SKM-1 (cell line): ENCODE data around the gene SPANXA2.
"Not testable (repeated sequence)": the region's sequence is repeated elsewhere in the genome, so short reads cannot be mapped to it uniquely, and the experiment has no call there.

ENCODE experiments used
- DNase-seq: peaks from one replicate; lab custom pipeline; 2025; ENCODE audit not compliant: unreplicated experiment; lab: John Stamatoyannopoulos, UW

Gene SPANXA2

GRCh38 chrX:141589408-141589807 lies at the start of gene SPANXA2:
Gene SPANXA2 (plus strand): TSS chrX:141589708. CDS start chrX:141589768, 60 bp downstream.
- DNase-seq, result not testable (repeated sequence)

GRCh38 chrX:141542551-141542950 lies 47.0 kb upstream of the SPANXA2 start:
- DNase-seq, result not testable (repeated sequence)

GRCh38 chrX:141584638-141585037 lies 4.9 kb upstream of the SPANXA2 start, which contains the start of gene SPANXA1:
Gene SPANXA1 (minus strand): TSS chrX:141584738. CDS start chrX:141584678, 60 bp downstream.
- not testable (repeated sequence) for DNase-seq

GRCh38 chrX:141609111-141609510 lies 19.6 kb downstream of the SPANXA2 start:
- DNase-seq, result no peak

GRCh38 chrX:141619336-141619735 lies 29.8 kb downstream of the SPANXA2 start:
- no peak for DNase-seq

- DNase-seq, result no peak
Measured at GRCh38 chrX:141632124-141632523, 42.6 kb downstream of the SPANXA2 start.

GRCh38 chrX:141638550-141638949 lies 49.0 kb downstream of the SPANXA2 start:
- no peak for DNase-seq
